ENCODE results near the gene OR10H3. TPM values are rescaled to one million over a fixed set of nuclear protein-coding genes. Genes with fewer than 3 reads are reported as not detected.
A peak's percentile ranks its signal among the peaks of the same experiment; 100 is the strongest.

The OR10H3 gene
- total RNA-seq, 4 donors from 2014 or later = not detected

- no peak for ATAC-seq
- intact Hi-C loops (cut with DNase I; ENCODE audit: low total_unique reads) = no loop called here
- in situ Hi-C loops (cut with MboI; ENCODE audit: low sequenced_read_pairs in 4 of 4) = no loop called here
Observed at GRCh38 chr19:15776264-15776663, 38.5 kb downstream of the OR10H3 start.

GRCh38 chr19:15776991-15777970 lies 39.5 kb downstream of the OR10H3 start:
- H3K9me3 ChIP-seq = no peaks in the 10 kb centered on the region
- no peak for TF ChIP-seq CTCF (IDR thresholded peaks at IDR 0.05 in 4 of 5, conservative IDR thresholded peaks at IDR 0.05 in 1 of 5)
- TF ChIP-seq POLR2A (IDR thresholded peaks at IDR 0.05) = no peak
- H3K27ac ChIP-seq = no peak overlapping the region
- H3K4me1 ChIP-seq = peaks cover 0 to 9% of the 10 kb centered on the region in 2 donors
- no peak overlapping the region for H3K4me3 ChIP-seq
- H3K27me3 ChIP-seq = no peaks in the 10 kb centered on the region
- no peaks in the 10 kb centered on the region for H3K36me3 ChIP-seq
- intact Hi-C loops (cut with DNase I; ENCODE audit: low total_unique reads) = no loop called here
- in situ Hi-C loops (cut with MboI; ENCODE audit: low sequenced_read_pairs in 4 of 4) = no loop called here
- no peak for ATAC-seq
- DNase-seq = no peak

More at GRCh38 chr19:15776264-15776663, 38.5 kb downstream of the OR10H3 start:
- no peaks in the 10 kb centered on the region for H3K36me3 ChIP-seq
- no peak for DNase-seq
- no peaks in the 10 kb centered on the region for H3K9me3 ChIP-seq
- H3K4me3 ChIP-seq = no peak overlapping the region
- H3K4me1 ChIP-seq = peaks cover 0 to 9% of the 10 kb centered on the region in 2 donors
- no peak overlapping the region for H3K27ac ChIP-seq
- TF ChIP-seq POLR2A (IDR thresholded peaks at IDR 0.05) (no peak), CTCF (IDR thresholded peaks at IDR 0.05 in 4 of 5, conservative IDR thresholded peaks at IDR 0.05 in 1 of 5) (no peak)
- no peaks in the 10 kb centered on the region for H3K27me3 ChIP-seq

GRCh38 chr19:15779756-15780476 lies 42.1 kb downstream of the OR10H3 start:
- peak in 1 of 2 donors; percentile 16 for DNase-seq

More at GRCh38 chr19:15779756-15780476, 42.1 kb downstream of the OR10H3 start:
- ATAC-seq = peak; percentile 44 to 66
- Histone ChIP-seq H3K27ac (peak overlapping the region in 2 of 4 donors; percentile 24), H3K4me3 (no peak overlapping the region), H3K4me1 (peaks cover 0 to 9% of the 10 kb centered on the region in 2 donors), H3K36me3 (no peaks in the 10 kb centered on the region), H3K9me3 (no peaks in the 10 kb centered on the region), H3K27me3 (no peaks in the 10 kb centered on the region)
- intact Hi-C loops (cut with DNase I; ENCODE audit: low total_unique reads) = no loop called here
- in situ Hi-C loops (cut with MboI; ENCODE audit: low sequenced_read_pairs in 4 of 4) = no loop called here
- TF ChIP-seq CTCF (IDR thresholded peaks at IDR 0.05 in 4 of 5, conservative IDR thresholded peaks at IDR 0.05 in 1 of 5) (no peak), POLR2A (IDR thresholded peaks at IDR 0.05) (no peak)

Measured in gastrocnemius medialis (tissue), 4 donors.